H1 (cell line): Measurements from ENCODE around the gene DEDD. TPM values are rescaled to one million over a fixed set of nuclear protein-coding genes. Genes with fewer than 3 reads are reported as not detected.

ENCODE experiments used
- EP300 ChIP-seq, 2 experiments: IDR thresholded peaks; 1 replicate in 1 of 2; 2 replicates in 1 of 2; pipeline ENCODE4 v1.6.1; 2011 to 2012; ENCODE audit warnings: low read depth in 2 of 2, low read length in 2 of 2, mild to moderate bottlenecking in 2 of 2, borderline replicate concordance in 1 of 2, inconsistent platforms in 1 of 2, moderate library complexity in 1 of 2
- SIX5 ChIP-seq: IDR thresholded peaks from 2 replicates; pipeline ENCODE4 v1.6.1; 2011; ENCODE audit warnings: mild to moderate bottlenecking, low read depth, low read length
- TAF1 ChIP-seq: IDR thresholded peaks from 2 replicates; pipeline ENCODE4 v1.6.1; 2011; ENCODE audit warnings: mild to moderate bottlenecking, low read depth, low read length
- YY1 ChIP-seq: IDR thresholded peaks from 2 replicates; pipeline ENCODE4 v1.6.1; 2011; ENCODE audit warnings: low read depth, mild to moderate bottlenecking, low read length
- polyA plus RNA-seq, 7 experiments: library from polyadenylated mRNA; depleted of rRNA in 3 of 7; stranded (reverse) in 5 of 7; unstranded in 2 of 7; fragments of >200 nt in 5 of 7; fragments of 200-250 nt in 2 of 7; gene quantifications; 1 replicate in 5 of 7; 2 replicates in 1 of 7; 4 replicates in 1 of 7; pipeline versions ENCODE4 v1.2.1 to v1.2.3, GENCODE V29; 2011 to 2013; ENCODE audit warnings: missing spikeins in 2 of 7, mixed read lengths in 2 of 7
- total RNA-seq: library from RNA; stranded (reverse); fragmentation: NEBNext Ultra II Directional; extraction: Animal tissue kit (Norgen Biotek cat#: 25700); gene quantifications from 2 replicates; pipeline ENCODE4 v1.2.1, GENCODE V29; 2021

Gene DEDD
- total and polyA plus RNA-seq, 2 of the 8 experiments (the other 6 are each of a cell fraction or from before 2014, with no cell fraction given) = 42.6 to 55.9 TPM

DNA sequence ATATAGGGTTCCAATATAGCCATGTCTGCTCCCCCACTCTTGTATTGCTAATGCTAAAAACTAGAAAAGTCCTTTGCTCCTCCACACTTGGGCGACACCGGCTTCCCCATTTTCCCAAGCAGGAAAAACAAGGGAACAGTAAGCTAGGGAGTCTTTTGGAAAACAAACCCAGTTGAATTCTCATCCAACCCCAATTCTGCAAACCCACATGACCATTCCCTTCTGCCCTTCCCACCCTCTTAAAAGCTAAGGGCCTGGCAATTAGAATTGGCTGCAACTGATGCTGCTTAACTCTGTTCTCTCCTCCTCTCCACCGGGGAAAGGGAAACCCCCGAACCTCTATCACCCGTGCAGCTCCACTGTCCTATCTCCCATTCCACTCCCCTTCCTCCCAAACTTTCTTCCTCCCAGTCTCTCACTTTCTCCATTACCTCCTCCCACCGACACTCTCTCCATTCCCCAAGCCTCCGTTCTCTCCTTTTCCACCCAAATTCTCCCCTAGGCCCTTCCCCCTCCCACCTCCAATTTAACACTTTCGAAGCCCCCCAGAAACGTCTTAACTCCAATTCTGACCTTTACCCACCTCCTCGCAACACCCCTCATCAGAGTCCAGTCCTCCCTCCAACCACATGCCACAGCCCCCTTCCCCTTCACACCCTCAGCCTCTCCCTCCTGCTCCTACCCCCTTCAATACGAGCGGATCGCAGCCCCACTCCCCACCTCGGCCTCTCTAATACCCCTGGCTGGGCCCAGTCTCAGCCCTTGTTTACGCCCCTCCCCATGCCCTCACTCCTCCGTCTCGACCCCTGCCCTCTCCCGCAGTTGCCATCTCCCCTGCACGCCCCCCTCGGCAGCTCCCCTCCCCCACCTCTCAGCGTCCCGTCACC is 701 bp downstream of the DEDD start (continued):
- no peak for TF ChIP-seq TAF1
- TF ChIP-seq EP300 (IDR thresholded peaks at IDR 0.05; ENCODE audit: borderline replicate concordance in 1 of 2, low read depth in 2 of 2, low read length in 2 of 2) = no peak
- no peak for TF ChIP-seq SIX5
- no peak for TF ChIP-seq YY1
